OCI-LY1 (cell line): ENCODE results near the gene CLCNKB.

Source experiments
- EZH2 ChIP-seq: fragments of 200-600 bp; sonication (generic), shearing (Covaris generic); IDR thresholded peaks from 2 replicates; pipeline ENCODE4 v1.8.0; 2017; ENCODE audit warnings: borderline replicate concordance, mixed run types, mild to moderate bottlenecking, antibody characterized with exemption, low read length, moderate library complexity, mixed read lengths
- TF ChIP-seq, protein P1 (sequence below): fragments of 200-600 bp; sonication (generic), shearing (Covaris generic); IDR thresholded peaks from 2 replicates; pipeline ENCODE4 v1.5.1; 2017; ENCODE audit warnings: mild to moderate bottlenecking, antibody characterized with exemption, low read length, moderate library complexity, mixed read lengths

DNA sequence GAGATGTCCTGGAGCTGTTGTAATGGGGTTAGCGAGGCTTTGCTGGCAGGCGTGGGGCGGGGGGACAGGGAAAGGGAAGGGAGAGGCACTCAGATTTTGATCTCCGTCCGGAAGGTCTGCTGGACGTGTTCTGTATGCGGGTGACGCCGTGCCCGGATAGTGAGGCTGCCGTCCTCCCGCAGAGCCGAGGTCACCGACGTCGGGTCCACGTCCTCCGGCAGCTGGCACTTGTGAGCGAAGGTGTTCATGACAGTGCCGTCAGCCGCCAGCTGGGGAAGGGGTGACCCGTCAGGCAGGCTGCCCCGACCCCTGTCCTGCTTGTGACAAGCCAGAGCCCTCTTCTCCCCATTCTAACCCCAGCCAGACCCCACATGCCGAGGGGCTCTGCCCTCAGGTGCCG, 28.1 kb upstream of the CLCNKB start:
- TF ChIP-seq, protein P1, sequence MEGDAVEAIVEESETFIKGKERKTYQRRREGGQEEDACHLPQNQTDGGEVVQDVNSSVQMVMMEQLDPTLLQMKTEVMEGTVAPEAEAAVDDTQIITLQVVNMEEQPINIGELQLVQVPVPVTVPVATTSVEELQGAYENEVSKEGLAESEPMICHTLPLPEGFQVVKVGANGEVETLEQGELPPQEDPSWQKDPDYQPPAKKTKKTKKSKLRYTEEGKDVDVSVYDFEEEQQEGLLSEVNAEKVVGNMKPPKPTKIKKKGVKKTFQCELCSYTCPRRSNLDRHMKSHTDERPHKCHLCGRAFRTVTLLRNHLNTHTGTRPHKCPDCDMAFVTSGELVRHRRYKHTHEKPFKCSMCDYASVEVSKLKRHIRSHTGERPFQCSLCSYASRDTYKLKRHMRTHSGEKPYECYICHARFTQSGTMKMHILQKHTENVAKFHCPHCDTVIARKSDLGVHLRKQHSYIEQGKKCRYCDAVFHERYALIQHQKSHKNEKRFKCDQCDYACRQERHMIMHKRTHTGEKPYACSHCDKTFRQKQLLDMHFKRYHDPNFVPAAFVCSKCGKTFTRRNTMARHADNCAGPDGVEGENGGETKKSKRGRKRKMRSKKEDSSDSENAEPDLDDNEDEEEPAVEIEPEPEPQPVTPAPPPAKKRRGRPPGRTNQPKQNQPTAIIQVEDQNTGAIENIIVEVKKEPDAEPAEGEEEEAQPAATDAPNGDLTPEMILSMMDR: no peak
- no peak for TF ChIP-seq EZH2
